ENCODE measurements around the gene TBC1D22B. TPM values are rescaled to one million over a fixed set of nuclear protein-coding genes. Genes with fewer than 3 reads are reported as not detected.

TBC1D22B gene
- total RNA-seq (2014; rRNA removed; shearing (Covaris generic)) = 3.4 and 4.2 TPM in 2 replicates

GRCh38 chr6:37257634-37258404, at the start of gene TBC1D22B, which contains the start of gene TMEM217:
TBC1D22B (plus strand) TSS chr6:37257772; CDS start chr6:37257918, 146 bp downstream.
TMEM217 (minus strand) TSS chr6:37258144; CDS start chr6:37219030, 39,114 bp downstream.
- peak; percentile 88 for DNase-seq (ENCODE audit: low spot score)

GRCh38 chr6:37207903-37208456, 49.6 kb upstream of the TBC1D22B start:
- peak; percentile 71 for DNase-seq (ENCODE audit: low spot score)

GRCh38 chr6:37208793-37209192, 48.8 kb upstream of the TBC1D22B start:
- DNase-seq (ENCODE audit: low spot score) = no peak

- DNase-seq (ENCODE audit: low spot score) = no peak
Observed at GRCh38 chr6:37209461-37210205, 47.9 kb upstream of the TBC1D22B start.

GRCh38 chr6:37210313-37210968, 47.1 kb upstream of the TBC1D22B start:
- peak; percentile 80 for DNase-seq (ENCODE audit: low spot score)

- no peak for DNase-seq (ENCODE audit: low spot score)
Observed at GRCh38 chr6:37212268-37212667, 45.3 kb upstream of the TBC1D22B start.

- no peak for DNase-seq (ENCODE audit: low spot score)
Observed at GRCh38 chr6:37218061-37218460, 39.5 kb upstream of the TBC1D22B start.

GRCh38 chr6:37218511-37218910, 39.1 kb upstream of the TBC1D22B start:
- DNase-seq (ENCODE audit: low spot score) = no peak

GRCh38 chr6:37221585-37222124, 35.9 kb upstream of the TBC1D22B start:
- DNase-seq (ENCODE audit: low spot score) = no peak

GRCh38 chr6:37222125-37222967, 35.2 kb upstream of the TBC1D22B start:
- DNase-seq (ENCODE audit: low spot score) = peak; percentile 88

GRCh38 chr6:37222992-37223391, 34.6 kb upstream of the TBC1D22B start:
- no peak for DNase-seq (ENCODE audit: low spot score)

- DNase-seq (ENCODE audit: low spot score) = no peak
Observed at GRCh38 chr6:37225350-37226169, 32.0 kb upstream of the TBC1D22B start.

GRCh38 chr6:37230104-37230503, 27.5 kb upstream of the TBC1D22B start:
- DNase-seq (ENCODE audit: low spot score) = no peak

GRCh38 chr6:37232430-37233017, 25.0 kb upstream of the TBC1D22B start:
- no peak for DNase-seq (ENCODE audit: low spot score)

GRCh38 chr6:37233541-37233940, 24.0 kb upstream of the TBC1D22B start:
- DNase-seq (ENCODE audit: low spot score) = no peak

GRCh38 chr6:37236921-37237320, 20.7 kb upstream of the TBC1D22B start:
- DNase-seq (ENCODE audit: low spot score) = peak; percentile 33

GRCh38 chr6:37237789-37238188, 19.8 kb upstream of the TBC1D22B start:
- no peak for DNase-seq (ENCODE audit: low spot score)

- DNase-seq (ENCODE audit: low spot score) = no peak
Observed at GRCh38 chr6:37238381-37238780, 19.2 kb upstream of the TBC1D22B start.

- DNase-seq (ENCODE audit: low spot score) = no peak
Observed at GRCh38 chr6:37239526-37239925, 18.0 kb upstream of the TBC1D22B start.
